NCI-H1048 (cell line): ENCODE results near the gene CACNA2D4.

Source experiments
- DNase-seq: peaks from one replicate; lab custom pipeline; 2025; lab: John Stamatoyannopoulos, UW

The CACNA2D4 gene

DNA sequence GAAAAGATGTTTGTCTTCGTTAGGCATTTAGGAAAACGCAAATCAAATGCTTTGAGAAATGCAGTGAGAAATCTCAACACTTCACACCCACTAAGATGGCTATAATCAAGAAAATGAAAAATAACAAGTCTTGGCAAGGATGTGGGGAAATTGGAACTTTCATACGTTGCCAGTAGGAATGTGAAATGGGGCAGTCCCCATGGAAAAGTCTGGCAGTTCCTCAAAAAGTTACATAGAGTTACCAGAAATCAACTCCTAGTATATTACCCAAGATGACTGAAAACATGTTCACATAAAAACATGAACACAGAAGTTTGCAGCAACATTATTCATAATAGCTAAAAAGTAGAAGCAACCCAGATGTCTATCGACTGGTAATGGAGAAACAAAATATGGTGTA is 139.5 kb downstream of the CACNA2D4 start:
- no peak for DNase-seq

DNA sequence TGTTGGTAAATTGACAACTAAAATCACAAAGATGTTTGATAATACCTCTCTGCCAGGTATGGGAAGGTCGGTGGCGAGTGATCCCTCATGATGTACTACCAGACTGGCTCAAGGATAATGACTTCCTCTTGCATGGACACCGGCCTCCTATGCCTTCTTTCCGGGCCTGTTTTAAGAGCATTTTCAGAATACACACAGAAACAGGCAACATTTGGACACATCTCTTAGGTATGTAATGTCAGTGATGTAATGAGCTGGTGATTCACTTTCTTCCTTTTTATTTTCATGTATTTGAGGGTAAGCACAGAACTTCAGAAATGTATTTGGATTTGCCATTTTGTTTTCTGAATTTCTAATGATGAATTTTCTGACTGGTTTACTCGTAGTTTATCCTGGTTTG is 140.7 kb downstream of the CACNA2D4 start:
- DNase-seq, result no peak

DNA sequence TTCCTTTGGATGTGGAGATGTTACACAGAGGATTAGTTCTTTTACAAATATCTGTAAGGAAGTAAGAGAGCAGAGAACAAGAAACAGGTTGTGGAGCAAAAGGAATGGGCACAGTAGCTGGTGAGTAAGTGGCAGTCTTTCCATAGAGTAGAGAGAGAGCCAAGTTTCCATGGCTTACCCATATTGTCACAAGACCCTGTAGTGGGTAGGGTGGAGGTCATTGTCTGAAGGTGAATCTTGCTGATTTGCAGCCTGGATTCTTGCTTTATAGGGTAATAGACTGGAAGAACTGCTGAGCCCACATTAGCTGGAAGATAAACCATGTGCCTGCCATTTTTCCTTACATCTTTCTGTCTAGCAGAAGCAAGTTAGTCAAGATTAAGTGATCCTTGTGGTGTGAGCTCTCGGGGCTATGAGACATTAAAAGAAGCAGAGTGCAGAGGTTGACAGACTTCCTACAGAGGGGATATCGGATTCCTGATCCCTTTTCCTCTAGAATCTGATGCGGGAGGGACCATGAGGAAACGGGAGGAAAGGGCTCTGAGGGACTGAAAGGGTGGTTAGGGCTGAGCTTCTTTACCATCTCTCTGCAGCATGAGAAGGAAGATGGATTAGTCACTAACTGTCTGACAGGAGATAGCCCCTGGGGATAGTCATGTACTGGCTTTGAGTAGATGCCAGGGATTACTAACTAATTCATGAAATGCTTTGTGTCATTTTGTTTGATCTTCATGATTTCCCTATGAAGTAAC is 142.1 kb downstream of the CACNA2D4 start:
- DNase-seq, result no peak

DNA sequence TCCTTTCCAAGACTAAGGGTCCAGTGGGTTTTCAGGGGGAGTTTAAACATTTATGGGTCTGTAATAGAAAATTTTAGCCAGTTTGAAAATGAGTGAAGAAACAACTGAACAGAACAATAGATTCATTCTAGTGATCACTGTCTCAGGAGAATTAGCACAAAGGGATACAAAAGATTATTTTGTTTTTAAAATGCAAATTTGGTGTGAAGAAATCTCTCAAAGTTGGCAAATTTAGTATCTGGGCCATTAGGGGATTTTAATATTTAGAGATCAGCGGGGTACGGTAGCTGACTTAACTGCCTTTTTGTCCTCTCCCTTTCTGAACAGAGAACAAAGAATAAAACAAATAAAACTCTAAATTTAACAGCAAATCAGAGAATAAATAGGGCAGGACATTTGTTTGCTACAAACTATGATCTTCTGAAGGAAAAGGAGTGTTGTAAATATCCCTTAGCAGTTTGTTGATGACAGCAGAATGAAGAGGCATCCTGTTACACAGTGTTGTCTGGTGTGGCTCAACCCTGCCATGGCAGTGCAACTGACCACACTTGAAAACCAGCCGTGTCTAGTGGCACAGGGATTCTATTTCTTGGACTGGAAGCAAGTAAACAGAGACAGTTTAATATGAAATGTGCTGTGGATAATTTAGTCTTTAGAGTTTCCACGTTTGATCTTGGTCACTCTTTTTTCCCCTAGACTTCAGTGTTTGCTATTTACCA is 144.4 kb downstream of the CACNA2D4 start:
- no peak for DNase-seq

DNA sequence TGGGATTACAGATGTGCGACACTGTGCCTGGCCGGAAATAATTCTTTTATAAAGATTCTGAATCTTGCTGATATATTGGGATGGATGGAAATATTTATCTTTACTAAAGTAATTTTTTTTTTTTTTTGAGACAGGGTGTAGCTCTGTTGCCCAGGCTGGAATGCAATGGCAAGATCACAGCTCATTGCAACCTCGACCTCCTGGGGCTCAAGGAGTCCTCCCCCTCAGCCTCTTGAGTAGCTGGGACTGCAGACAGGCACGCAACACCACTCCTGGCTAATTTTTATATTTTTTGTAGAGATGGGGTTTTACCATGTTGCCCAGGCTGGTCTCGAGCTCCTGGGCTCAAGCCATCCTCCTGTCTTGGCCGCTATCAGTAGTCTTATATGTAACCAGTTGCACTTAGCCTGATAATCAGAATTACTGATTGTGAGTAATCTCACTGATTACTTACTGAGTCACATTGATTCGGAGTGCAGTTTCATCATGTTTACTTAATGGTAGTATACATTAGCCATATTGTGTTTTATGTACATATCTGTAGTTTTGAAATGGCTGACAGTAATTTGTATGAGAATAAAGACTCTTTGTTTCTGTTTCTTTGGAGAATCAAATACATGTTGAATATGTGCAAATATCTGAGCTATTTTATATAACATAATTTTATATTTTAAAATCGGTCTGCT is 148.5 kb downstream of the CACNA2D4 start:
- DNase-seq, result no peak

DNA sequence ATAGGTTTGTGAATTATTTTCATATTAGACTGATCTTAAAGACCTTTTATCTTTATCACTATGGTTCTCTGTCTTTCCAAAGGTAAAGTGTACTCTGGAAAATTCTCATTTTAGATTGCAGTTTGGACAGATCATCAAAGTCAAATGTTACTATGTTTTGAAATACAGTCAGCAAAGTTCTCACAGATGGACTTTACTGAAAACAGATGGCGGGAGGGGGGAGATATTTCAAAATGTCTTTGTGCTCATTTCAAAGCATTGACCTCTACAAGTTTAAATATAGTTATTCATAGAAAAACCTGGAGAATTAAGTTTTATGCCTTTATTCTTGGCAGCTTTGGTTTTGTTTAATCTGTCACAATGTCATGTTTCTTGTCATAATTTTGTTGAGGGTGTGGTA is 149.8 kb downstream of the CACNA2D4 start:
- no peak for DNase-seq

DNA sequence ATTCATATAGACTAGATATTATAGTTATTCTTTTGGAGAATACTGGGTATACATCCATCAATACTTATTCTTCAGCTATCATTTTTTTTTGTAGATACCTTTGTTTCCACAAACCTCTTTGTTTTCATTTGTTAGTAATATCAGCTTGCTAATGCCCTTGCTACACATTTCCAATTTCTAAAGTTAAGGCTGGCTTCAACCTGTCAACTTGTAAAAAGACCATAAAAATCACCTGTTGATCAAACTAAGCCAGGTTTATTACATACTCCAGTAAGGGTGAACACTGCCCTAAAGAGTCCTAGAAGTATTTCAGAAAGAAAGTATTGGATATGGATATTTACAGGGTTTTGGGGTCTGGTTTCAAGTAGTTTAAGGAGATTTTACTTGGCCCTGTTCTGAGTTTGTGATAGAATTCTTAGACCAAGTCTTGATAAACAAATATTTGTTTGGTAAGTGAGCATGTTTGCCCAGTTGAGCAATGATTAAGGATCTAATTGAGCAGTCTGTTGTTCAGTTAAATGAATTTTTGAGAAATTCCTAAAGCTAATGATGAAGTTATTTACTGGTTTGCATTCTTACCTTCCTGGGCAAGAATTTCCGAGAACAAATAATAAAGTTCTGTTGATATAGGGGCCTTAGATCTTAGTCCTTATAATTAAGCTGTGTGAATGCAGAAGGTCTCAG is 150.9 kb downstream of the CACNA2D4 start:
- DNase-seq, result no peak

DNA sequence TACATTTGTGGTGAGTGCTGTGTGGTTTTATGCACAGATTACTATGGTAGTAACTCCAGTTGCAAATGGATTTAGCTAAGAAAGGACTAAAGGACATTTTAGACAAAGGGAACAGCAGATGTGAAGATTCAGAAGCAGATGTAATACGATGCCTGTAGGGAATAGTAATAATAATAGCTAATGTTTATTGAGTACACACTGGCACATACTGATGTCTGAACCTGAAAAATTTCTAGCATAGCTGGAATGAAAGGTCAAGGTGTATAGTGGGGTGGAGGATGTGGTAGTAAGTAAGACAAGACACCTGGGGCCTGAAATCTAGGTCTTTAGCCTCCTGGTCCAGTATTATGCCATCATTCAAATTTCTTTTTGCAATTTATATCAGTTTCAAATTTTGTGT is 152.3 kb downstream of the CACNA2D4 start:
- DNase-seq, result no peak

DNA sequence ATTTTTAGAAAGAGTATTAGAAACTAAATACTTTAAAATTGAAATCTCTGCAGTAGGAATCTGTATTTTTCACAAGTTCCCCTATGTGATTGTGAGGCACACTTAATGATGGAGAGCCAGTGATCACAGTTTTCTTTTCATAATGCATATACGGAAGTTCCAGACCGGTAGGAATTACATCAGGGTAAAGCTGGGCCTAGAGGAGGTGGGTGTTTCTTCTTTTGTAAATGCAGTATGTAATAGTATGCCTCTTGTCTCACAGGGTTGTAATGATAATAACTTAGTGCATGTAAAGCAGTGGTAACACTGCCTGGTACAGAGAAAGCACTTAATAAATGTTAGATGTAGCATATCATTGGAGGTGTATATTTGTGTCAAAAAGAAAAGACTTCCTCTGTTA is 155.3 kb downstream of the CACNA2D4 start:
- no peak for DNase-seq

DNA sequence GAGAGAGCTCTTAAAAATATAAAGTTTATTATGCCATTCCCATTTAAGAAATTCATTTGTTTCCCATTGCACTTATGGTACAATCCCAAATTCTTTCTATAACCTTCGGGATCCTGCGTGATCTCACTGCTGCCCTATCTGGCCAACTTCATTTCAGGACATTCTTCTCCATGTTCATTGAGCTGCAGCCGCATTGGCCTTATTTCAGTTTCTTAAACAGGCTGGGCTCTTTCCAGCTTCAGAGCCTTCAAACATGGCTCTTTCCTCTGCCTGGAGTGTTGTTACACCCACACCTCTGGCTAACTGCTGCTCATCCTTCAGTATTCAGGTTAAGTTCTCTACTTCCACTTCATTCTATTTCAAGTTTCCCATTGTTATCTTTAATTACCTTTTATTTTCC is 156.6 kb downstream of the CACNA2D4 start:
- no peak for DNase-seq

DNA sequence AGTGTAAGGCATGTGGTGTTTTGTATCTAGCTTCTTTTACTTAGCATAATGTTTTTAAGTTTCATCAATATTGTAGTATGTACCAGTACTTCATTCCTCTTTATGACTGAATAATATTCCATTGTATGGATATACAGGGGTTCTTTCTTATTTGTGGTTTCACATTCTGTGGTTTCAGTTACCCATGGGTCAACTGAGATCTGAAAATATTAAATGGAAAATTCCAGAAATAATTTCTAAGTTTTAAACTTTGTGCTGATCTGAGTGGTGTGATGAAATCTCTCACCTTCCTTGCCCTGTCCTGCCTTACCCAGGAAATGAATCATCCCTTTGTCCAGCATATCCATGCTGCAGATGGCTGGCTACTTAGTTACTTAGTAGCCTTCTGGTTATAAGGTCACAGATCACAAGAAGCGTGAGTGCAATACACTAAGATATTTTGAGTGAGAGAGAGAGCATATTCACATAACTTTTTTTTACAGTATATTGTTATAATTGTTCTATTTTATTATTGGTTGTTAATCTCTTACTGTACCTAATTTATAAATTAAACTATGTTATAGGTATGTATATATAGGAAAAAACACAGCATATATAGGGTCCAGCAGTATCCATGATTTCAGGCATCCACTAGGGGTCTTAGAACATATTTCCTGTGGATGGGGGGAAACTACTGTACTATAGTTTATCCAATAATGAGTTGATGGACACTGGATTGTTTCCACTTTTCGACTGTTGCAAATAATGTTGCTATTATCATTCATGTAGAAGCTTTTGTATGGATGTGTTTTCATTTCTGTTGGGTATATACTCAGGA is 157.7 kb downstream of the CACNA2D4 start:
- no peak for DNase-seq

DNA sequence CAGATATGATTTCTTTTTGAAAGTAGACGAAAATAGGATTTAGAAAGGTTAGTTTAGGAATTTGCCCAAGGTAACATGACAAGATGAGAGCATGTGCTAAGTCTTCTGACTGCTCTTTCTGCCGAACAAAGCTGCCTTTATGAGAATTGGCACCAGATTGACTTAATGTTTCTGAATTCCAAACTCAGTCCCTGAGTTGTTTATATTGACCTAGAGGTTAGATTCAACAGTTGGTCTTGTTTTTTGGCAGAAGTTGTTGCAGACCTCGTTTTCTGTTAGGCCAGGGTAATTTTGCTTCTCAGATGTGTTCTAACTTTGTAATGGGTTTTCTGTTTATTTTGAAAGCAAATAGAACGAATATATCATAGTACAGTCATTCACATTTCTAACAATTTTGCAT is 159.6 kb downstream of the CACNA2D4 start:
- no peak for DNase-seq

DNA sequence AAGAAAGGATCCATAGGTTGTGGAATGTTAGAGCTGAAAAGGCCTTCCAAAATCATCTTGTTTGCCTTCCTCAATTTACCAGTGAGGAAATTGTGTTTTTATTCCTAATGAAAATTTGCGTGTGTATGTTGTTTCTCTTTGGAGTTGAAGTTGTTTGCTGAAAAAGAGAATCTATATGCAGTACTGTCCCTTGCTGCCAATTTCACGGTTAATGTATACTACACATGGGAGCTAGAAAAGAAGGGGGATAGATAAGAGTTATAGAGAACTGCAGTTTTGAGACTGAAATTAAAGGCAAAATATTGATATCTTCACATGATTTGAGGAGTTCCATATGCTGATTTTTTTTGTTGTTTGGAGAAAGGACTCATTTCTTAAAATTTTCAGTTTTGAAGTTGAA is 160.1 kb downstream of the CACNA2D4 start:
- no peak for DNase-seq

DNA sequence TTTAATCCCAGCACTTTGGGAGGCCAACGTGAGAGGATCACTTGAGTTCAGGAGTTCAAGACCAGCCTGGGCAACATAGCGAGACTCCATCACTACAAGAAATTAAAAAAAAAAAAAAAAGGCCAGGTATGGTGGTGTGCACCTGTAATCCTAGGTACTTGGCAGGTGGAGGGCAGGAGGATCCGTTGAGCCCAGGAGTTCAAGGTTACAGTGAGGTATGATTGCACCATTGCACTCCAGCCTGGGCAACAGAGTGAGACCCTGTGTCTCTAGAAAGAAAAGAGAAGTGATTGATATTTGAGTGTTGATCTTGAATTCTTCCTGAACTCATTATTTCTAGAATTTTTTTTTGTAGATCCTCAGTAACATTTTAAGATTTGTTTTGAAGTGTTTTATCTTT is 168.2 kb downstream of the CACNA2D4 start:
- DNase-seq, result no peak

DNA sequence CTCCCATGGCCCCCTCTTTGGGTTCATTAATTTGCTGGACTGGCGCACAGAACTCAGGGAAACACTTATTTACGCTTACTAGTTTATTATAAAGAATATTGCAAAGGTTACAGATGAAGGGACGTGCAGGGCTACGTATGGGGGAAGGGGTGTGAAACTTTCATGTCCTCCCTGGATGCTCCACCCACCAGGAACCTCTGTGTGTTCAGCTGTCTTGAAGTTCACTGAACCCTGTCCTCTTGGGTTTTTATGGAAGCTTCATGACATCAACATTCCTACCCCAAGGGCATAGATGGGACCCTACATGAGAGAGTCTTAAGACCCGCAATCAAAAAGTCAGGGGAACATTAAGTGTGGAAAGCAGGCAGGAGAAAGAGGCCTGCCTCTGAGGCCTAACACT is 169.4 kb downstream of the CACNA2D4 start:
- no peak for DNase-seq

DNA sequence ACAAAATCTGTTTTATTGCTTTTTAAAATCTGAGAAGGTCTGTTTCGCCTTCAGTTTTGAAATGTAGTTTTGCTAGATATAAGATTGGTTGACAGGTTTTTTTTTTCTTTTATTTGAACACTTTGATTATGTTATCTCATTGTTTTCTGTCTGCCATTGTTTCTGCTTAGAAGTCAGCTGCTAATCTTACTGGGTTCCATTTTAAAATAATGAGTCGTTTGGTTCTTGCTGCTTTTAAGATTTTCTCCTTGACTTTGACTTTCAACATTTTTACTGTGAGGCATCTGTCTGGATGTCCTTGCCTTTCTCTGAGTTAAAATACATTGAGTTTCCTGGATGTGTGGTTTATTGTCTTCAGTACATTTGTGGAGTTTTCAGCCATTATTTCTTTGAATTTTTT is 170.8 kb downstream of the CACNA2D4 start:
- DNase-seq, result no peak

DNA sequence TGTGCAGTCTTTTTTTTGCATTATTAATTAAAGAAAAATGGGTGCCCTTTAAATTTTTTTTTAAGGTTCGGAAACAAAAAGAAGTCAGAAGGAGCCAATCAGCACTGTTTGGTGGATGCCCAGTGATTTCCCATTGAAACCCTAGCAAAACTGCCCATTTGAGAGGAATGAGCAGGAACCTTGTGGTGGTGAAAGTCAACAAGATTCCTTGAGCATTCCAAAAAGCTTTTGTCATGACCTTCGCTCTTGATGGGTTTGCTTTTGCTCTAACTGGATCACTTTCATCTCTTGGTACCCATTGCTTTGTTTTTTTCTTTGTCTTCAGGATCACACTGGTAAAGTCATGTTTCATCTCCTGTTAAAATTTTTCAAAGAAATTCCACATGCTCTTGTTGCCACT is 173.5 kb downstream of the CACNA2D4 start:
- no peak for DNase-seq
